HEK293T (cell line): Measurements from ENCODE around the gene PLXNA3.

Experiments used
- ELF4 ChIP-seq: fragments of 450-650 bp; IDR thresholded peaks from 2 replicates; pipeline ENCODE4 v1.6.1; 2017; ENCODE audit warnings: antibody characterized with exemption
- FOXA1 ChIP-seq: fragments of 450-650 bp; IDR thresholded peaks from 2 replicates; pipeline ENCODE4 v1.6.1; 2016; ENCODE audit warnings: mild to moderate bottlenecking
- FOXK2 ChIP-seq: fragments of 450-650 bp; IDR thresholded peaks from 2 replicates; pipeline ENCODE4 v1.6.1; 2016; ENCODE audit warnings: mild to moderate bottlenecking
- FOXM1 ChIP-seq: fragments of 450-650 bp; IDR thresholded peaks from 2 replicates; pipeline ENCODE4 v1.6.1; 2017; ENCODE audit warnings: mild to moderate bottlenecking, borderline replicate concordance
- L3MBTL2 ChIP-seq: fragments of 450-650 bp; conservative IDR thresholded peaks from 2 replicates; pipeline ENCODE4 v1.6.1; 2016; ENCODE audit warnings: mild to moderate bottlenecking
- LEF1 ChIP-seq: fragments of 450-650 bp; IDR thresholded peaks from 2 replicates; pipeline ENCODE4 v1.6.1; 2017; ENCODE audit warnings: mild to moderate bottlenecking, borderline replicate concordance
- NFRKB ChIP-seq: fragments of 450-650 bp; IDR thresholded peaks from 2 replicates; pipeline ENCODE4 v1.6.1; 2016; ENCODE audit warnings: mild to moderate bottlenecking, moderate library complexity
- PKNOX1 ChIP-seq: fragments of 450-650 bp; IDR thresholded peaks from 2 replicates; pipeline ENCODE4 v1.6.1; 2016
- TARDBP ChIP-seq: fragments of 450-650 bp; IDR thresholded peaks from 2 replicates; pipeline ENCODE4 v1.6.1; 2016
- ZNF384 ChIP-seq: fragments of 450-650 bp; IDR thresholded peaks from 2 replicates; pipeline ENCODE4 v1.6.1; 2016

- TF ChIP-seq FOXA1 (no peak), FOXK2 (no peak), TARDBP (no peak), L3MBTL2 (no peak; the same call in 1 of the 2 replicates), PKNOX1 (no peak), ELF4 (no peak), NFRKB (no peak), FOXM1 (no peak), LEF1 (no peak), ZNF384 (no peak)
Observed at GRCh38 chrX:154436374-154436982, 21.6 kb upstream of the PLXNA3 start.
